ENCODE measurements around the gene CASKIN1. TPM values are rescaled to one million over a fixed set of nuclear protein-coding genes. Genes with fewer than 3 reads are reported as not detected.

The CASKIN1 gene
- total and polyA plus RNA-seq, 8 donors = 0.15 to 0.73 (median 0.37) TPM; not detected in 4

DNA sequence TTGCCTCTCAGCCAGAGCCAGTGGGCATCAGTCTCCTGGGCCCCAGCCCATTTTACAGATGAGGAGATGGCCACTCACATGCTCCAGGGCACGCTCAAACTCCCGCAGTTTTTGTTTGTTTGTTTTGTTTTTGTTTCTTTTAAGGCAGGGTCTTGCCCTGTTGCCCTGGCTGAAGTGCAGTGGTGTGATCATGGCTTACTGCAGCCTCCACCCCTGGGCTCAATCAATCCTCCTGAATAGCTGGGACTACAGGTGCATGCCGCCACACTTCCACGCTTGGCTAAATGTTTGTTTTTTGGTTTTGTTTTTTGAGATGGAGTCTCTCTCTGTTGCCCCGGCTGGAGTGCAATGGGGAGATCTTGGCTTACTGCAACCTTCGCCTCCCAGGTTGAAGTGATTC, 30.5 kb upstream of the CASKIN1 start:
- H3K27ac ChIP-seq = no peak overlapping the region
- intact Hi-C loops (cut with DNase I; ENCODE audit: low total_unique reads) = no loop called here
- no peak for TF ChIP-seq POLR2A (IDR thresholded peaks at IDR 0.05)
- TF ChIP-seq POLR2AphosphoS5 (IDR thresholded peaks at IDR 0.05) = no peak
- no peak for TF ChIP-seq EP300 (IDR thresholded peaks at IDR 0.05)
- TF ChIP-seq, protein P1, sequence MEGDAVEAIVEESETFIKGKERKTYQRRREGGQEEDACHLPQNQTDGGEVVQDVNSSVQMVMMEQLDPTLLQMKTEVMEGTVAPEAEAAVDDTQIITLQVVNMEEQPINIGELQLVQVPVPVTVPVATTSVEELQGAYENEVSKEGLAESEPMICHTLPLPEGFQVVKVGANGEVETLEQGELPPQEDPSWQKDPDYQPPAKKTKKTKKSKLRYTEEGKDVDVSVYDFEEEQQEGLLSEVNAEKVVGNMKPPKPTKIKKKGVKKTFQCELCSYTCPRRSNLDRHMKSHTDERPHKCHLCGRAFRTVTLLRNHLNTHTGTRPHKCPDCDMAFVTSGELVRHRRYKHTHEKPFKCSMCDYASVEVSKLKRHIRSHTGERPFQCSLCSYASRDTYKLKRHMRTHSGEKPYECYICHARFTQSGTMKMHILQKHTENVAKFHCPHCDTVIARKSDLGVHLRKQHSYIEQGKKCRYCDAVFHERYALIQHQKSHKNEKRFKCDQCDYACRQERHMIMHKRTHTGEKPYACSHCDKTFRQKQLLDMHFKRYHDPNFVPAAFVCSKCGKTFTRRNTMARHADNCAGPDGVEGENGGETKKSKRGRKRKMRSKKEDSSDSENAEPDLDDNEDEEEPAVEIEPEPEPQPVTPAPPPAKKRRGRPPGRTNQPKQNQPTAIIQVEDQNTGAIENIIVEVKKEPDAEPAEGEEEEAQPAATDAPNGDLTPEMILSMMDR (IDR thresholded peaks at IDR 0.05) = no peak
- WGBS, 5 donors = 76 to 95% (median 79%) methylated on average over 6 of the region's 6 CpGs
- no peaks in the 10 kb centered on the region for H3K9me3 ChIP-seq
- H3K27me3 ChIP-seq = no peaks in the 10 kb centered on the region
- H3K36me3 ChIP-seq = peaks cover 39 to 56% (median 50%) of the 10 kb centered on the region in 4 donors
- no peak for DNase-seq
- H3K4me3 ChIP-seq = no peak overlapping the region
- H3K4me1 ChIP-seq = peaks cover 26 to 44% (median 37%) of the 10 kb centered on the region in 4 donors

DNA sequence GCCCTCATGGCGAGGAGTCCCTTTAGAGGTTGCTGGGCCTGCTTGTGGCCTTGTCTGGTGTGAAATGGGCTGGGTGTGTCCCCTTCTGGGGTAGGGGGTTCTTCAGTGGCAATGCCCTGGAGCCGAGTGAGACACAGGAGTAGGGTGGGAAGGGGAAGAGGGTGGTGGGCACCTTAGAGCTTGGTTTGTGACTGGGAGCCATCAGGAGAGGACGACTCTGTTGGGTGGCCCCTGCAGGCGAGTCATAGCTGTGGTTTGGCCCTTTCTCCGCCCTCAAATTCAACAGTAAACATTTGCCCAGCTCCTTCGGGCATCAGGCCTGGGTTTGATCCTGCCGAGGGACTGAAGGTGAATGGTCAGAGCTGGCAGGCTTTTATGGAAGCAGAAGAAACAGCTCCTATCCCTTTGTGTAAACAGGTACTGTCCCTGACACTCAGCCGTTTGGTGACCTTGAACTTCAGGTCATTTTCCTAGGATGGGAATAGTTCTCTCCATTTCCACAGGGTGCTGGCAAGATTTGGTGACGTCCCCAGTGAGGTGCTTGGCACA, 29.9 kb upstream of the CASKIN1 start:
- 30 to 43% (median 39%) methylated on average over 9 of the region's 9 CpGs for WGBS, 5 donors
- no peak overlapping the region for H3K4me3 ChIP-seq
- peaks cover 26 to 44% (median 37%) of the 10 kb centered on the region in 4 donors for H3K4me1 ChIP-seq
- H3K27ac ChIP-seq = peak overlapping the region; percentile 11 to 44 (median 38)
- TF ChIP-seq POLR2AphosphoS5 (IDR thresholded peaks at IDR 0.05) (no peak), POLR2A (IDR thresholded peaks at IDR 0.05) (no peak), EP300 (IDR thresholded peaks at IDR 0.05) (no peak)
- TF ChIP-seq, protein P1 (IDR thresholded peaks at IDR 0.05) = no peak
- H3K9me3 ChIP-seq = no peaks in the 10 kb centered on the region
- peaks cover 33 to 50% (median 44%) of the 10 kb centered on the region in 4 donors for H3K36me3 ChIP-seq
- peak; percentile 53 to 74 for DNase-seq
- intact Hi-C loops (cut with DNase I; ENCODE audit: low total_unique reads) = no loop called here
- no peaks in the 10 kb centered on the region for H3K27me3 ChIP-seq

DNA sequence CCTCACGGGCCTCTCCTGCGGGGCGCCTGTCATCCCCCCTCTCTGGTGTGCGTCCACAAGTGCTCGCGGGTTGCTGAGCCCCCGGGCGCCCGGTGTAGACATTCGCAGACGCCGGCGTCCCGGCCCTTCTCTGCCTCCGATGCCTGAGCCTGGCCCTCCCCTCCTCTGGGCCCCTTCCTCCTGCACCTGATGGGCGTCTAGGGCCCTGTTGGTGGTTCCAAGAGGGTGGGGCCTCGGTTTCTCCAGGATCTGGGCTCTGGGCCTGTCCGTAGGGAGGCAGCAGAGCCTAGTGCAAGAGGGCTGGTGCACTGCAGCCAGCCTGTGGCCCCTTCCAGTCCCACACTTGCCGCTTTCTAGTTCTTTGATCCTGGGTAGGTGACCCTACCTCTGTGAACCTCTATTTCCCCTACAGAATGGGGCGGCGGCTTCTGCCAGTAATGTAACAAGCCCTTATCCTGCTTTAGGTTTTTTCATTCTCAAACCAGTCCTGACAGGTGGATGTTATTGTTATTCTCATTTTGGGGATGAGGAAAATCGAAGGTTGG, 27.6 kb upstream of the CASKIN1 start:
- peaks cover 11 to 27% (median 21%) of the 10 kb centered on the region in 4 donors for H3K36me3 ChIP-seq
- WGBS, 5 donors = 2 to 19% (median 3%) methylated on average over 4 to 22 of the region's 22 CpGs
- H3K9me3 ChIP-seq = no peaks in the 10 kb centered on the region
- H3K27me3 ChIP-seq = no peaks in the 10 kb centered on the region
- intact Hi-C loops (cut with DNase I; ENCODE audit: low total_unique reads) = no loop called here
- peak overlapping the region; percentile 80 to 99 (median 96) for H3K4me3 ChIP-seq
- peak; percentile 57 to 76 for DNase-seq
- H3K4me1 ChIP-seq = peaks cover 26 to 44% (median 37%) of the 10 kb centered on the region in 4 donors
- TF ChIP-seq EP300 (IDR thresholded peaks at IDR 0.05) (no peak), POLR2AphosphoS5 (IDR thresholded peaks at IDR 0.05) (no peak), POLR2A (IDR thresholded peaks at IDR 0.05) (no peak)
- TF ChIP-seq, protein P1 (IDR thresholded peaks at IDR 0.05) = no peak
- peak overlapping the region; percentile 83 to 93 (median 90) for H3K27ac ChIP-seq

DNA sequence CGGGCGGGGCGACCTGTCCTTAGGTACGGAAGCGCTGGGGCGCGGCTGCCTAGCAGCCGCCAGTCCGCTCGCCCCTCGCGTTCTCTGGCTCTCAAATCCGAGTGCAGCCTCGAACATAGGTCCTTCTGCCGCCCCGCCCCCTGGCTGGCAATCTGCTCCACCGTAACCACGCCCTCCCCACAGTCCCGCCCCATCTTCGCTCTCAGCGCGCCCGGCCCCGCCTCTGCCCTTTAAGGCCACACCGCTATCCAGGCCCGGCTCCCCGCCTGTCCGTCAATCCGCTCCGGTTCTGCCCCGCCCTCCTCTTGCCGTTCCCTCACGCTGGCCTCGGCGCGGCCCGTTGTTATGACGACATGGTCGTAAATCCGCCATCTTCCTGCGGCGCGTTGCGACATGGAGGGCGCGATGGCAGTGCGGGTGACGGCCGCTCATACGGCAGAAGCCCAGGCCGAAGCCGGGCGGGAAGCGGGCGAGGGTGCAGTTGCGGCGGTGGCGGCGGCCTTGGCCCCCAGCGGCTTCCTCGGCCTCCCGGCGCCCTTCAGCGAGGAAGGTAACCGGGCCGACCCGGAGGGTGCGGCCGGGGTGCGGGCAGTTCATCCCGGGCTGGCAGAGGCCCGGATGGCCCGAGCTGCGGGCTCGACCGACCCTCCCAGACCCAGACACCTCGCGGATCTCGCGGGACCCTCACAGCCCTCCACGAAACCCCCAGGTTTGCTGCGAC, 27.0 kb upstream of the CASKIN1 start, which contains the start of gene E4F1:
E4F1 (plus strand) TSS at position 371 of the 721 bp plus-strand sequence; CDS start at position 394, 23 bp downstream.
- H3K9me3 ChIP-seq = no peaks in the 10 kb centered on the region
- WGBS, 5 donors = 0 to 1% (median 0%) methylated on average over 45 to 82 of the region's 82 CpGs
- intact Hi-C loops (cut with DNase I; ENCODE audit: low total_unique reads) = no loop called here
- peak within 1 kb of the TSS; percentile 83 to 93 (median 90) for H3K27ac ChIP-seq
- H3K4me1 ChIP-seq = peaks cover 26 to 44% (median 37%) of the 10 kb centered on the region in 4 donors
- peak in 2 of 4 donors; percentile 43 to 85 for TF ChIP-seq POLR2A (IDR thresholded peaks at IDR 0.05)
- no peak for TF ChIP-seq EP300 (IDR thresholded peaks at IDR 0.05)
- TF ChIP-seq, protein P1 (IDR thresholded peaks at IDR 0.05) = peak in 2 of 7 experiments; percentile 38 to 40
- TF ChIP-seq POLR2AphosphoS5 (IDR thresholded peaks at IDR 0.05) = peak; percentile 96 to 99 (median 97)
- H3K36me3 ChIP-seq = peaks cover 5 to 21% (median 15%) of the 10 kb centered on the region in 4 donors
- no peaks in the 10 kb centered on the region for H3K27me3 ChIP-seq
- H3K4me3 ChIP-seq = peak within 1 kb of the TSS; percentile 80 to 99 (median 96)
- DNase-seq = peak; percentile 100

Data from stomach (tissue), 9 donors.